Central memory CD8-positive, alpha-beta T cell (primary cell): ENCODE measurements around the gene PSMA6.
"Not testable (repeated sequence)": the region's sequence is repeated elsewhere in the genome, so short reads cannot be mapped to it uniquely, and the experiment has no call there.

Experiments used
- ATAC-seq: fragments of 150-1000 bp; cut with Tn5 transposase; replicated peaks from 2 replicates; pipeline ENCODE4 v1.10.0; 2022; ENCODE audit warnings: mild to moderate bottlenecking, moderate FRiP score, moderate number of reproducible peaks; ENCODE audit not compliant: poor library complexity, severe bottlenecking; ENCODE audit errors: extremely low read depth
- DNase-seq, 2 donors: peaks; one replicate each; pipeline ENCODE4 v3.0.0; 2021; ENCODE audit warnings: low spot score in 2 of 2
- H3K27ac Mint-ChIP-seq: one replicate; pipeline ENCODE4 v1.8.0; 2022; ENCODE audit warnings: low read depth, mild to moderate bottlenecking, moderate library complexity, mixed read lengths
- H3K27me3 Mint-ChIP-seq: one replicate; pipeline ENCODE4 v1.8.0; 2022; ENCODE audit warnings: mixed read lengths
- H3K36me3 Mint-ChIP-seq: one replicate; pipeline ENCODE4 v1.8.0; 2022; ENCODE audit warnings: mild to moderate bottlenecking, moderate library complexity, mixed read lengths; ENCODE audit not compliant: insufficient read depth
- H3K4me1 Mint-ChIP-seq: one replicate; pipeline ENCODE4 v1.8.0; 2022; ENCODE audit warnings: mixed read lengths
- H3K4me3 Mint-ChIP-seq: one replicate; pipeline ENCODE4 v1.8.0; 2022; ENCODE audit warnings: mild to moderate bottlenecking, moderate library complexity, mixed read lengths
- H3K9me3 Mint-ChIP-seq: one replicate; pipeline ENCODE4 v1.8.0; 2022; ENCODE audit warnings: mixed read lengths

PSMA6 gene

DNA sequence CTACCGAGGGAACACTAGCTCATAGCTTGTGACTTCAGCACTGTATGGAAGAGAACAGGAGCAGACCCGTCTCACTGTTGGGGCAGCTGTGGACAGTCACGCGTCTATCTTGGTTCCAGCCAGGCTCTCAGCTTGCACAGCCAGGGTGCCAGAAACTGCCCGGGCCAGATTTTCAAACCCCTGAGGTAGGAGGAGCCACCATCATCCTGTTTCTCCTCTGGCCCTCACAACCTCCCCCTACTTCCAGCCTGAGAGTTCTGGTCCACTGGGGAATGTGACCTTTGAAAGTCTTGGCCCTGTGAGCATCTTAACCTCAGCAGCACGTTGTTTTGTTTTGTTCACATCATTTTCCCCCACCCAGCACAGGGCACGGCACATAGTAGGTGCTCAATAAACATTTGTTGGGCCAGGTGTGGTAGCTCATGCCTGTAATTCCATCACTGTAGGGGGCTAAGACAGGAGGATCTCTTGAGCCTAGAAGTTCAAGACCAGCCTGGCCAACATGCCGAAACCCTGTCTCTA lies 50.4 kb downstream of the PSMA6 start:
- no peak overlapping the region for H3K27ac Mint-ChIP-seq

GRCh38 chr14:35343702-35344101 lies 51.5 kb downstream of the PSMA6 start:
- Mint-ChIP-seq H3K27ac (no peak overlapping the region), H3K4me1 (no peaks in the 10 kb centered on the region), H3K27me3 (no peaks in the 10 kb centered on the region), H3K9me3 (no peaks in the 10 kb centered on the region), H3K36me3 (no peaks in the 10 kb centered on the region), H3K4me3 (no peak overlapping the region)
- DNase-seq (no peak), ATAC-seq (no peak)

More for the DNA sequence above, 50.4 kb downstream of the PSMA6 start:
- H3K27me3 Mint-ChIP-seq = no peaks in the 10 kb centered on the region
- no peaks in the 10 kb centered on the region for H3K36me3 Mint-ChIP-seq
- ATAC-seq (no peak), DNase-seq (no peak)
- no peaks in the 10 kb centered on the region for H3K9me3 Mint-ChIP-seq
- no peak overlapping the region for H3K4me3 Mint-ChIP-seq
- no peaks in the 10 kb centered on the region for H3K4me1 Mint-ChIP-seq

DNA sequence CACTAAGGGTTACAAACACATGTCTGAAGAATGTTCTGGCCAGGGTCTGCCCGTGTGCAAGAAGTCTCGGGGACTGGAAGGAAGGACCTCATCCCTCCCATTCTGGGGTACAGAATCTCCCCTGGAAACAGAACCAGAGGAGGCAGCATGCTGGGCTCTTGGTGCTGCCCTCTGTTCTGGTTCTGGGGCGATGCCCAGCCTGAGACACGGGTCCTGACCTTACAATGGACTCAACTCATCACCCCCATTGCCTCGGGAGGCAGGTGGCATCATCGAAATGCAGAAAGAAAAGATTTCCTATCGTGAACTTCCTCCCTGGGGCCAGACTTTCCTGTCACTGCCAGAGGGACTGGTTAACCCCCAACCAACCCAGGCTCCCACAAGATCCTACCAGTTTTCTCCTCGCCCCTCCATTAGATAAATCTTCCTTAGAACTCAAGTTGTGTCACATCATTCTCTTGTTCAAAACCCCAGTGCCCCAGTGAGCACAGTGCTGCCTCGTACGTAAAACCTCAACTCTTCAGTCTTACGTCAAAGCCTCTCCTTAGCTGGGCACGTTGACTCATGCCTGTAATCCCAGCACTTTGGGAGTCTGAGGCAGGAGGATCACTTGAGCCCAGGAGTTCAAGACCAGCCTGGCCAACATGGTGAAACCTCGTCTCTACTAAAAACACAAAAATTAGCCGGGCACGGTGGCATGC lies 52.1 kb downstream of the PSMA6 start:
- no peak overlapping the region for H3K27ac Mint-ChIP-seq
- H3K4me3 Mint-ChIP-seq = no peak overlapping the region
- DNase-seq (no peak), ATAC-seq (no peak)
- no peaks in the 10 kb centered on the region for H3K4me1 Mint-ChIP-seq
- H3K9me3 Mint-ChIP-seq = no peaks in the 10 kb centered on the region
- H3K27me3 Mint-ChIP-seq = no peaks in the 10 kb centered on the region
- H3K36me3 Mint-ChIP-seq = no peaks in the 10 kb centered on the region

GRCh38 chr14:35346738-35347322 lies 54.6 kb downstream of the PSMA6 start:
- no peaks in the 10 kb centered on the region for H3K27me3 Mint-ChIP-seq
- no peak overlapping the region for H3K27ac Mint-ChIP-seq
- no peaks in the 10 kb centered on the region for H3K36me3 Mint-ChIP-seq
- H3K9me3 Mint-ChIP-seq = no peaks in the 10 kb centered on the region
- H3K4me1 Mint-ChIP-seq = peaks cover 4% of the 10 kb centered on the region
- H3K4me3 Mint-ChIP-seq = no peak overlapping the region
- no peak for ATAC-seq
- no peak for DNase-seq

GRCh38 chr14:35347323-35348043 lies 55.3 kb downstream of the PSMA6 start:
- no peak for ATAC-seq
- H3K4me1 Mint-ChIP-seq = peaks cover 7% of the 10 kb centered on the region
- no peaks in the 10 kb centered on the region for H3K9me3 Mint-ChIP-seq
- H3K36me3 Mint-ChIP-seq = no peaks in the 10 kb centered on the region
- no peak overlapping the region for H3K4me3 Mint-ChIP-seq
- no peak for DNase-seq
- H3K27me3 Mint-ChIP-seq = no peaks in the 10 kb centered on the region
- H3K27ac Mint-ChIP-seq = no peak overlapping the region

- H3K4me1 Mint-ChIP-seq, DNase-seq, H3K27me3 Mint-ChIP-seq, H3K27ac Mint-ChIP-seq, H3K36me3 Mint-ChIP-seq, H3K4me3 Mint-ChIP-seq, ATAC-seq, H3K9me3 Mint-ChIP-seq: not testable (repeated sequence)
Measured at GRCh38 chr14:35348044-35348380, 55.8 kb downstream of the PSMA6 start.

DNA sequence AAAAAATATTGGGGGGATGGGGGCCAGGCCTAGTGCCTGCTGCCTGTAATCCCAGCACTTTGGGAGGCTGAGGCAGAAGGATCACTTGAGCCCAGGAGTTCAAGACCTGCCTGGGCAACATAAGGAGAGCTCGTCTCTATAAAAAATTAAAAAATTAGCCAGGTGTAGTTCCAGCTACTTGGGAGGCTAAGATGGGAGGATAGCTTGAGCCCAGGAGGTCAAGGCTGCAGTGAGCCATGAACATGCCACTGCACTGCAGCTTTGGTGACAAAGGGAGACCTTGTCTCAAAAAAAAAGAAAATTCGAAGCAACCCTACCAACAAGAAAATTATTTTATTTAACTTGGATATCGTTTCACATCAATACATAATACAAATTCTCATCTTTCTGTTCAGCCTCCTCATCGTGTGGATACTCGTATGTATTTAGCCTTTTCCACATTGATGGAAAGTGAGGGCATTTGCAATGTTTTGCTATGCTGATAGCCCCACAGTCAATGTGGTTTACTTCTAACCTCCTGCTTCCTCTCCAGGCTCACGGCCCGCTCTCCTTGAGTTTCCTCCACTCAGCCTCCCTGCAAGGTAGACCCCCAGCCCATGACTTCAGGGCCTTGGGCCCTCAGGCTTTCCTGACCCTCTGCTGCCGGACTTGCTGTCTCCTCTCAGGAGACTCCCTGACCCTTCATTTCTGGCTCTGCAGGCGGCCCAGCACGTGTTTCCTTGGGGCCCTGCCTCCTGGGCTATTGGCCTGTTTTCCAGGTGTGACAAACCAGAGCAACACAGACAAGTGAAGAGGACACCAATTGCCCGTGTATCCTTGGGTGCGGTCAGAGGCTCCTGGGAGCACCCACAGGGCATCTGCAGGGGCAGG lies 57.5 kb downstream of the PSMA6 start:
- no peak for DNase-seq
- ATAC-seq = no peak
- Mint-ChIP-seq H3K4me1 (peaks cover 7% of the 10 kb centered on the region), H3K36me3 (no peaks in the 10 kb centered on the region), H3K27ac (no peak overlapping the region), H3K9me3 (no peaks in the 10 kb centered on the region), H3K4me3 (no peak overlapping the region), H3K27me3 (no peaks in the 10 kb centered on the region)

- Mint-ChIP-seq H3K27me3 (no peaks in the 10 kb centered on the region), H3K4me3 (no peak overlapping the region), H3K27ac (no peak overlapping the region), H3K36me3 (no peaks in the 10 kb centered on the region), H3K4me1 (peaks cover 13% of the 10 kb centered on the region), H3K9me3 (no peaks in the 10 kb centered on the region)
- DNase-seq (no peak), ATAC-seq (no peak)
Measured at GRCh38 chr14:35351497-35351896, 59.3 kb downstream of the PSMA6 start.

DNA sequence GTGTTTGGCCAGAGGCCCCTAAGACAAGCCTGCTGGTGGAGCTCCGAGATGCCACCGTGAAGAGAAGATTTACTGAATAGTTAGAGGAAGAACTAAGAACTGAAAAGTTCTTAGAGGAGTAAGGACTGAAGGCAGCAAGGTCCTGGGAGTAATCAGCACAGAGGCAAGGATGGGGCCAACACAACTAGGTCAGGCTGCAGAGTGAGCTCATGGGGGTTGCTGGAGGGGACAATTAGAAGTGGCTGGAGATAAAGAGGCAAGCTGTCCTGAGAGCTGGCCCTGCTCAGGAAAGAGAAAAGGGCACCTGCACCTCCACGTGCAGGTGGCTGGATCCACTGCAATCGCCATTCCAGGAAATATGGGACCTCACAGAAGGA lies 59.7 kb downstream of the PSMA6 start:
- Mint-ChIP-seq H3K4me1 (peaks cover 14% of the 10 kb centered on the region), H3K4me3 (no peak overlapping the region), H3K9me3 (no peaks in the 10 kb centered on the region), H3K36me3 (no peaks in the 10 kb centered on the region), H3K27ac (no peak overlapping the region), H3K27me3 (no peaks in the 10 kb centered on the region)
- ATAC-seq (no peak), DNase-seq (no peak)

DNA sequence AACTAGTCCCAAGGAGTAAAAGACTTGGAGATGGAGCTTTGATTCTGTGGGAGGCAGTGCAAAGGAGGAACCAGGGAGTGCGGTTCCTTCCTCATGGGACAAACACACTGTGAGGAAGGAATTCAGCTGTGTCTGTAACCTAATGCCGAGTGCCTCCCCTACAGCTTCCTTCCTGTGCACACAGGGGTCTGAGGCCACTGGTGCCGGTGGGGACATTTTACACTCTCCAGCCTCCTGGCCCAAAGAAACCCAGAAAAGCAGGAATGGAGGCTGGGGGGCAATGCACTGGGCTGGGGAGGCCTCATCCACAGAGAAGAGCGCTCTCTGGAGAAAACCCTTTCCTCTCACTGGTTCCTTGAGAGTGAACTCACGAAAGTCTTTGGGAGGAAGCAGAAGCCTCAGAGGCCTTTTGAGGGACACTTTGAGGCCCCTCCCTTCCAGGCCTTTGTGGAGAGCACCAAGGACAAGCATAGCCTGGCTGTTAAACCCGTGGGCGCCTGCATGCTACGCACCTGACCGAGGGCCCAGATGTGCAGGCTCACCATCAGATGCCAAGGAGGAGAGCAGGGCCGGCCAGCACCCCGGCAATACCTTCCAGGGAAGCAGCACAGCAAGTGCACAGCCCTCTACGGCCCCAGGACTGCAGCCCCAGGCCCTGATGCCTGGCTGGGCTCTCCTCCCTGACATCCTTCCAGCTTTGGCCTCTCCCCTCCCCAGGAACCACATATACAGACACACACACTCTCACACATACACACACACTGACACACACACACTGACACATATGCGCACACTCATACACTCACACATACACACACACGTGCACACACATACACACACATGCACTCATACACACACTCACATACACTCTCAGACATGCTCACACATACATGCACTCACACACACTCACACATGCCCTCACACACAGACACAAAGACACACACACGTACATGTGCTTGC lies 60.4 kb downstream of the PSMA6 start:
- Mint-ChIP-seq H3K36me3 (no peaks in the 10 kb centered on the region), H3K27ac (no peak overlapping the region), H3K9me3 (no peaks in the 10 kb centered on the region), H3K27me3 (no peaks in the 10 kb centered on the region), H3K4me3 (no peak overlapping the region), H3K4me1 (peaks cover 14% of the 10 kb centered on the region)
- no peak for ATAC-seq
- no peak for DNase-seq

- Mint-ChIP-seq H3K36me3 (no peaks in the 10 kb centered on the region), H3K27ac (no peak overlapping the region), H3K4me1 (peaks cover 14% of the 10 kb centered on the region), H3K9me3 (no peaks in the 10 kb centered on the region), H3K4me3 (no peak overlapping the region), H3K27me3 (no peaks in the 10 kb centered on the region)
- ATAC-seq = no peak
- DNase-seq = no peak
Measured at GRCh38 chr14:35353409-35354172, 61.4 kb downstream of the PSMA6 start.
